Stromal cell of bone marrow (primary cell): Measurements from ENCODE around the gene ACAT2.
"Not testable (repeated sequence)": the region's sequence is repeated elsewhere in the genome, so short reads cannot be mapped to it uniquely, and the experiment has no call there.

Source experiments
- DNase-seq: peaks from one replicate; pipeline ENCODE4 v3.0.0-alpha.2; 2012; ENCODE audit warnings: low read depth

The ACAT2 gene

DNA sequence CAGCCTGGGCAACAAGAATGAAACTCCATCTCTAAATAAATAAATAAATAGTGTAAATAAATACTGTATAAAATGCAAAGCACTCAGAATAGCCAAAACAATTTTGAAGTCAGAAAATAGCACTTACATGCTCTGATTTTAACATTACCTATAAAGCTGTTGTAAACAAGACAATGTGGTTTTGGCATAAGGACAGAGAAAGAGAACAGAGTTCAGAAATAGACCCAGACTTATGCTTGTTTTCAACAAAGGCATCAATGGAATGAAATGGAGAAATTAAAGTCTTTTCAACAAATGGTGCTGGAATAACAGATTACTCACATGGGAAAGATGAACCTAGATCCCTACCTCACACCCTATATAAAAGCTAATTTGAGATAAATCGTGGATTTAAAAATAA lies 10.4 kb downstream of the ACAT2 start:
- DNase-seq = no peak

DNA sequence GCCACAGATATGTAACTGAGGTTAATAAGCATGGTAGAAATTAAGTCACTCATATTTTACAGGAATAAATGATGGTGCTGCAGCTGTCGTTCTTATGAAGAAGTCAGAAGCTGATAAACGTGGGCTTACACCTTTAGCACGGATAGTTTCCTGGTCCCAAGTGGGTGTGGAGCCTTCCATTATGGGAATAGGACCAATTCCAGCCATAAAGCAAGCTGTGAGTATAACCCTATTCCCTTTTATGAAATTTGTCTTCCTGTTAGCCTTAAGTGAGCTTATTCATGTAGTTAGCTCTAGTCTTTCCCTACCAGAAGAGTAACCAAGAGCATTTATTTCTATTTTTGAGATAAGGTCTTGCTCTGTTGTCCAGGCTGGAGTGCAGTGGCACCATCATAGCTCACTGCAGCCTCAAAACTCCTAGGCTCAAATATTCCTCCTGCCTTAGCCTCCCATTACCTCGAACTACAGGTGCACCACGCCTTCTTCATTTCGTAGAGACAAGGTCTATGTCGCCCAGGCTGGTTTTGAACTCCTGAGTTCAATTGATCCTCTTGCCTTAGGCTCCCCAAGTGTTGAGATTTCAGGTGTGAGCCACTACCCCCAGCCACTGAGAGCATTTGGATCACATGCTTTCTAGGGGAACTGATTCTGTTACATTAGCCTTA lies 15.5 kb downstream of the ACAT2 start:
- no peak for DNase-seq

DNA sequence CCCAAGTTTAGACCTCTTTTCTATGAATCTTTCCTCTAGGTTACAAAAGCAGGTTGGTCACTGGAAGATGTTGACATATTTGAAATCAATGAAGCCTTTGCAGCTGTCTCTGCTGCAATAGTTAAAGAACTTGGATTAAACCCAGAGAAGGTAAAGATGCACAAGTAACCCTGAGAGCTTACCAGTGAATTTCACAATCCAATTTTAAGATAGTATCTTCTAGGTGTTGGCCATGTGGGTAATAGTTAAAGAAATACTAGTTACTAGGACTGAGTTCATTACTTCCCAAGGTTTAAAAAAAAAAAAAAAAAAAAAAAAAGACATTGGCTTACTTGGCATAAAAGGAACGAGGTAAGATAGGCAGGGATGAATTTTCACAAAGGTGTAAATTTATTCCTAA lies 16.3 kb downstream of the ACAT2 start:
- no peak for DNase-seq

DNA sequence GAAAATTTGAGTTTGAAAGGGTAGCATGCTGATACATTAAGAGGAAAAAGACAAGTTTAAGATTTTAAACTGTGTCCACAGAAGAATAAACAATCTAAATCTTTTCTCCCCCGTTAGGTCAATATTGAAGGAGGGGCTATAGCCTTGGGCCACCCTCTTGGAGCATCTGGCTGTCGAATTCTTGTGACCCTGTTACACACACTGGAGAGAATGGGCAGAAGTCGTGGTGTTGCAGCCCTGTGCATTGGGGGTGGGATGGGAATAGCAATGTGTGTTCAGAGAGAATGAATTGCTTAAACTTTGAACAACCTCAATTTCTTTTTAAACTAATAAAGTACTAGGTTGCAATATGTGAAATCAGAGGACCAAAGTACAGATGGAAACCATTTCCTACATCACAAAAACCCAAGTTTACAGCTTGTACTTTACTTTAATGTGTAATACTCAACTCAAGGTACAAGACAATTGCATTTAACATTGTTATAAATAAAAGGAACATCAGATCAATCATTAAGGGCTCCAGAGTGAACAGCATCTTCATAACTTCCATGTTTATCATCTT lies 16.8 kb downstream of the ACAT2 start:
- DNase-seq = no peak

DNA sequence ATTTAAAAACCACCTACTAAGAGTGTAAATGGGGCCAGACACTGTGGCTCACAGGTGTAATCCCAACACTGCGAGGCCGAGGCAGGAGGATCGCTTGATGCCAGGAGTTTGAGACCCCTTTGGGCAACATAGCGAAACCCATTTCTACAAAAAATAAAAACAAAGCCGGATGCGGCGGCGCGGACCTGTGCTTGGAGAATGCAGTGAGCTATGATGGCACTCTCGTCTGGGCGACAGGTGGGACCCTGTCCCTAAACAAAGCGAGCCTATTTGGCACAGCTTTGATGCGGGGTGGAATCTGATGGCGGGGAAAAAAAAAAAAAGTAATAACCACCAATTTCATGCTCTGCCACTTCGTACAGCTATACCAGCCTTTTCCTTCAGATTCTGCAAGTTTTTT lies 26.4 kb downstream of the ACAT2 start:
- DNase-seq = no peak

DNA sequence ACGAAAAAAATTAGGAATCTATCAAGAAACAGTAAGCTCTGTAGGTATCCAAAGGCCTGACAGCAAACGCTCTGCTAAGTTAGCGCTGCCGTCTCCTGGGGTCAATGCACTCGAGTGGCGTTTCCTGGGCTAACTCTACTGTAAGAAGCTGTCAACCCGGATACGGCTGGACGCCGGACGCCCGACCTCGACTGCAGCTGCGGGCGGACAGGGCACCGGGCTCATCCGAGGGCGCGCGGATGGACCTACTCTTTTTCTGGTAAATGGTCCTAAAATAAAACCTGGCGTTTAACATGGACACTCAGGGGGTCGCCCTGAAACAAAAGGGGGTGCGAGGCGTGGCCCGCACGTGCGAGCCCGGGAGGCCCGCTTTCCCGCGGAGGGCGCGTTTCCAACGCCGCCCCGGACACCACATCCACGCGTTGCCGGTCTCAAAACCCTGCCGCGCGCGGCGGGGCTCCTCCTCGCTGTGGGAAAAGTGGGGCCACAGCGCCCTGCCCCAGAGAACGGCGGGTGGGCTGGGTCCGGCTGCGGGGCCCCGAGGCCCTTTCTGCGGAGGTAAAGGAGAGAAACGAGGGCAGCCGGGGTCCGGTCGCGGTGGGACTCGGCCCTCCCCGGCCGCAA lies 27.0 kb downstream of the ACAT2 start:
- peak; percentile 4 for DNase-seq

DNA sequence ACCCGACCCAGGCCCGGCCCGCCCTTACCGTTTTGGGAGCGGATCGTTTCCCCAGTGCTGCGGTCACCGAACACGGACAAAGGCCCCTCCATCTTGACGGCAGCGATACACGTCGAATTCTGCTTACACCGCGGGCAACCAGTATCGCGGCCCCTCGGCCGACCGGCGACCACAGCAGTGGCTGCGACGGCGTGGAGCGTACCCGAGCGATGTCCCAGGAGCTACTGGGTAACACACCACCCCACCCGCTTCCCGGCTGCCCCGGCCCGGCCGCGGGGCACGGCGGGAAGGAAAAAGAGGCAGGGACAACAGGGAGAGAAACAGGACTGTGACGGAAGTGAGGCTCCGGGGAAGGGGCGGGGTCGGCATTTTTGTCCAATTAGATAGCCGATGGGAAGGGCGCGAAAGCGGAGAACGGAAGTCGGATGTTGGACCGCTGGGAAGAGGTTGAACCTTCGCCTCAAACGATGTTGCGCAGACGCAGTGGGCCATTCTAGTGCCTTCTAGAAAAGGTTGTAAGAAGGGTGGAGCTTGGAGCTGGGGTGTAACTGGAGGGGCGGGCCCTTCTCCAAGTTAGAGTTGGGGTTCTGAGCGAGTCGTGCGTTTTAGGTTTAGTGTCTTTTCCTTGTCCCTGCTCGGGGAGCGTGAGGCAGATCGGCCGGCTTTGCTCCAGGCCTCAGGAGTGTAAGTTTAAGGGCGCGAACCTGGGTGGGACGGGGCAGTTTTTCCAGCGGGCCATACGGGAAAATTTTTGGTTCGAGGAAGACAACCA lies 27.7 kb downstream of the ACAT2 start, which contains the start of gene TCP1:
TCP1 (minus strand) TSS at position 226 of the 772 bp plus-strand sequence; CDS start at position 92, 134 bp downstream.
- peak; percentile 100 for DNase-seq

DNA sequence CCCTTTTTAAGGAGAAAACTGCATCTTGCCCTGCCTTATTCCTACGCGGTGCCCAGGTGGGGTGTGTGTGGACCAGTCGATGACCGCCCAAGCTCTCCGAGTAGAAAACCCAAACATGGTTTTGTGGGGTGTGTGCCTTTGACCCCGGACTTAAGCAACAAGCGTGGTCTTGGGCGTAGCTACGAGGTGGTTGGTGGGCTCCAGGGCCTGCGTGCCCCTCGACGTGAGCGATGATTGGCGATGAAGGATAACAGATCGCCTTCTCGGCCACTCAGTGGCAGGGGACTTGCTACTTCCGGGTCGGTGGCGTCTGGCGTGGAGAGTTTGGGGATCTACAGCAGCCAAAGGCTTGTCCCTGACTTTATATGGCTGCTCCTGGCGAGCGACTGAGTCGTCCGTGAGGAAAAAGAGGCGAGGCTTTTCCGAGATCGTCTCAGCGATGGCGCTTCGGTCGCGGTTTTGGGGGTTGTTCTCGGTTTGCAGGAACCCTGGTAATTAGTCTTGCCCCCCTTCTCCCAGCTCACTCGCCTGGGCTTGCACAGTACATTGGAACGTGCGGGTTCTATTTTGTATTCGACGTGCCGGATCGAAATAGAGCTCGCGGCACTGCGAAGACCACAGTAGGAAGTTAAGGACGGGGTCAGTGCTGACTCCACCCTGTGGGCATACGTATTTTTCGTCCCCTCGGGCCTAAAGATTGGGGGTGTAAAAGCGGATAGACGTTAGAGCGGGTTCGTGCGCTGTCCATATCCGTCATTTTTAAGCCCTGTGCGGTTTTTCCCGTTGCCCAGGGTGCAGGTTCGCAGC lies 28.5 kb downstream of the ACAT2 start, which contains the start of gene MRPL18:
MRPL18 (plus strand) TSS at position 319 of the 807 bp plus-strand sequence; CDS start at position 440, 121 bp downstream.
- DNase-seq = peak; percentile 97

DNA sequence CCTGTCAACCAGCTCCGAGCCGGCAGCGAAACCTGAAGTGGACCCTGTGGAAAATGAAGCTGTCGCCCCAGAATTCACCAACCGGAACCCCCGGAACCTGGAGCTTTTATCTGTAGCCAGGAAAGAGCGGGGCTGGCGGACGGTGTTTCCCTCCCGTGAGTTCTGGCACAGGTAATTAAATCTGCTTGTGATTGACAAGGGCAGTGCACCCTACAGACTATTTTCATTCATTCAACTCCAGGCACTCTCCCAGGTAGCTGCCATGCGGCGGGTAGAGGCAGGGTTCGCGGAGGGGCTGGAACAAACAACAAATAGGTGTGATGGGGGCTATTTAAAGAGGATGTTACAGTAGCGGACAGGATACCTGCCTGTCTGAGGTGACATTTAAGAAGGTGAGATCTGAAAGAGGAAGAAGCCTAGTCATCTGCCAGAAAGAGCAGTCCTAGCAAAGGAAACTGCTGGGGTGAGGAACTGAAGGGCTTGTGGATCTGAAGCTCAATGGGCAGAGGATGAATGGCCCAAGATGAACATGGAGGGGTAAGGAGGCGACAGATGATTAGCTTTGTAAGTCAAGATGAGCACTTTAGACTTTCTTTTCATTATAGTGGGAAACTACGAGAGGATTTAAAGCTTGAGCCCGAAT lies 29.2 kb downstream of the ACAT2 start:
- no peak for DNase-seq

DNA sequence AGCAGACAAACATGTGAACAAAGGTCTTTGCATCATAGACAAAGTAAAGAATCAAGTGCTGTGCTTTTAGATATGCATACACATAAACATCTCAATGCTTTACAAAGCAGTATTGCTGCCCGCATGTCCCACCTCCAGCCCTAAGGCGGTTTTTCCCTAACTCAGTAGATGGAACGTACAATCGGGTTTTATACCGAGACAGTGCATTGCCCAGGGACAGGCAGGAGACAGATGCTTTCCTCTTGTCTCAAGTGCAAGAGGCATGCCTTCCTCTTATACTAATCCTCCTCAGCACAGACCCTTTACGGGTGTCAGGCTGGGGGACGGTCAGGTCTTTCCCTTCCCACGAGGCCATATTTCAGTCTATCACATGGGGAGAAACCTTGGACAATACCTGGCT lies 33.1 kb downstream of the ACAT2 start:
- not testable (repeated sequence) for DNase-seq

DNA sequence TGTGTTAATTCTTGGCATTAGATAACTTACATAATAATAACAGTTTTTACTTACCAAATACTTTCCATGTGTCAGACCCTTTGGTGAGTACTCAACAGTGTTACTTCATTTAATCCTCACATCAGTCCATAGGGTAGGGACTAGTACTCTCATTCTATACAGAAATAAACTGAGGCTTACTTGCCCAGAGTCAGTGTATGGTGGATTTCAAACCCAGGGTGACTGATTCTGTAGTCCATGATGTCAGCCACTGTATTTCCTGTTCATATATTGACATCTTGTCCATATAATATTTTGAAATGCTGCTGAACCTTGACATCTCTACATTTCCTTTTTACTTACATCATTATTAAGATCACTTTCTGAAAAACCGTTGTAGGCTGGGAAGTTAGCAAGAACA lies 35.7 kb downstream of the ACAT2 start:
- no peak for DNase-seq

DNA sequence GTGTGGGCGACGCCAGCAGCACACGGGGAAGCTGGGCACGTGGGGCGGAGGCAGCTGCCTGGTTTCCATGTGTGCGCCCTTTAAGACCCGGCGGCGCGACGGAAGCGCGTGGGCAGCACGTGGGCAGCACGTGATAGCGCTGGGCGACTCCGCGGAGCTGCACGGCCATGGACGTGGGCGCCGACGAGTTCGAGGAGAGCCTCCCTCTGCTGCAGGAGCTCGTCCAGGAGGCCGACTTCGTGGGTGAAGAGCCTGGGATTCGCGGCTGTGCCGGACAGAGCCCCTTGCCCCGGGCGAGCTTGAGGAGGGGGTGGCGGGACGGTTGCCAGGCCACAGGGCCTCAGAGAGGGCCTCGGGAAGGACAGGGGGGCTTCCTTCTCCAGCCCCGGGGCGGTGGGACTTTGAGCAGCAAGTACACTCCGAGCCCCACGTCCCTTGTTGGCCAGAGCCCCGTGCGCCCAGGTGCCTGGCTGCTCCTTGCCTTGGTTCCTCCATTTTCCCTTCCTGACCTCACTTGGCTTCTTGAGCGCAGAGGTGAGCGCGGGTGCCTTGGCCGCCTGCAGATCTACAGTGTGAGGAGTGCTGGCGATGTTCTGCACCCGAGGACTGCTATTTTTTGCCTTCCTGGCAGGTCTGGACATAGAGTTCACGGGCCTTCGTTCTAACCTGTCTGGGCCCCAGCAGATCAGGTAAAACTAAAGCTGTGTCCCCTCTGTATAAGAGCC lies 38.5 kb downstream of the ACAT2 start, which contains the start of gene PNLDC1:
PNLDC1 (plus strand) TSS at position 136 of the 725 bp plus-strand sequence; CDS start at position 168, 32 bp downstream.
- DNase-seq = no peak

DNA sequence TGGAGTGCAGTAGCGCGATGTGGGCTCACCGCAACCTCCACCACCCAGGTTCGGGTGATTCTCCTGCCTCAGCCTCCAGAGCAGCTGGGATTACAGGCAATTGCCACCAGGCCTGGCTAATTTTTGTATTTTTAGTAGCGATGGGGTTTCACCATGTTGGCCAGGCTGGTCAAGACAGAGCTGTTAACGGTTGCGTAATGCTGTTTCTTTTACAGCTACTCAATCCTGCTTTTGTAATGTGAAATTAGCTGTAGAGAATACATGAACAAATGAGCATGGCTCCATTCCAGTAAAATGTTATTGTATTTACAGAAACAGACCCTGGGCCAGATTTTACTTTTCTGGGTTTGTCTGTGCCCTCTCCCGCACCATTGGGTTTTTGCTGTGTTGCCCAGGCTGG lies 40.1 kb downstream of the ACAT2 start:
- no peak for DNase-seq

DNA sequence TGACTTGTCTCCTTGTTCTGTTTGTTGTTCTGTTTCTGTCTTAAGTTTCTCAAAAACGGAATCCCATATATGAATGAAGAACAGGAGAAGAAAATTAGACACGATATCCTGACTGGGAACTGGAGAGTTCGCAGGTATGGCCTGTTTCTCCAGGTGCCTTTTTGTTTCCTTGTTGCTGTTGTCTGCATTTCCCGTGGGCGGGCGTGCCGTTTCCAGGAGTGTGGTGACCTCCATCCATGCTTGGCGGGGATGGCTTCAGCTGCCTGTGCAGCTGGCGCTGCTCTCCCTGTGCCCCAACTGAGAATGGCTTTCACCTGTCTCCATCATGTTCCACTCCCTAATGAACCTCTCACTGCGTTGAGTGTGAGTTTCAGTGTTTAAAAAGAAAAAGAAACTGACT lies 42.7 kb downstream of the ACAT2 start:
- no peak for DNase-seq

DNA sequence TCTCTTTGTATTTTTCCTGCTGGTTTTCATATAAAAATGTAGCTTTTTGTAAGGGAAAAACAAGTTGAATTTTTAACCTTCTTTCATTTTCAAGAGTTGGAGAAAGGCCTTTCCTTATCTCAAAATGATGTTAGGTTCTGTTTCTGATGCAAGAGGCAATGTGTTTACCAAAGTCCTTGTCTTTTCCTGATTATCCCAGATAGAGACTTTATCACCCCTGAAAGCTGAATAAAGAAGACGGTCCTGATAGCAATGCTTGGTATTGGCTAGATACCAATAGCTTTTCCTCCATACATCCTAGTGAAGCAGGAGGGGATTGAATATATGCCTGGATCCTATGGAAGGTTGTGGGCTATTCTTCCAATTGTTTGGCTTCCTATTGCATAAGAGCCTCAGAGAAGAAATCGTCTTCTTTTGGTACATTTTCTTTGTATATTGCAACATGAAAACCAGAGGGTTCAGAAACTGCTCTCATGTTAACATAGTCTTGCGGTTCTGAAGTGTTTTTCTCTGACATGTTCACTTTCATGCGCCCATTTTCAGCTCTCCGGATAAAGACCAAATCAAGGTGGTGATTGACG lies 43.7 kb downstream of the ACAT2 start:
- DNase-seq = no peak

DNA sequence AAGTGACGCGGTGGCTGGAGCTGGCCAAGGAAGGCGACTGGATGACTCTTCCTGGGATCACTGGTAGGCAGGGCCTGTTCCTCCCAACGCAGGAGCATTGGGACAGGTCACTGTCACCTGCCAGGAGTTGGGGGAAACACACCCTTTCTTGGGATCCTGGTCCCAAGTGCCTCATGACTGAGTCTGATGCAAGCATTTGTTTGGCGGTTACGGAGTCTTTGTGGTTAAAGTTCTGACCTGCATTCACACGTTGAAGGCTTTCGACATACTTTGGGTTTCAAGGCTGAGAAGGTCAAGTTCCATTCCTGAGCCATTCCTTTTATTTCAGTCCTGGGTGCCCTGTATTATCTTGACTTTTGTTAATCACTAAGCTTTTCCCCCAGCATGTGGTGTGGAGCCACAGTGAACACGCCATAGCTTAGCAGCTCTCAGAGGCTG lies 44.2 kb downstream of the ACAT2 start:
- no peak for DNase-seq

DNA sequence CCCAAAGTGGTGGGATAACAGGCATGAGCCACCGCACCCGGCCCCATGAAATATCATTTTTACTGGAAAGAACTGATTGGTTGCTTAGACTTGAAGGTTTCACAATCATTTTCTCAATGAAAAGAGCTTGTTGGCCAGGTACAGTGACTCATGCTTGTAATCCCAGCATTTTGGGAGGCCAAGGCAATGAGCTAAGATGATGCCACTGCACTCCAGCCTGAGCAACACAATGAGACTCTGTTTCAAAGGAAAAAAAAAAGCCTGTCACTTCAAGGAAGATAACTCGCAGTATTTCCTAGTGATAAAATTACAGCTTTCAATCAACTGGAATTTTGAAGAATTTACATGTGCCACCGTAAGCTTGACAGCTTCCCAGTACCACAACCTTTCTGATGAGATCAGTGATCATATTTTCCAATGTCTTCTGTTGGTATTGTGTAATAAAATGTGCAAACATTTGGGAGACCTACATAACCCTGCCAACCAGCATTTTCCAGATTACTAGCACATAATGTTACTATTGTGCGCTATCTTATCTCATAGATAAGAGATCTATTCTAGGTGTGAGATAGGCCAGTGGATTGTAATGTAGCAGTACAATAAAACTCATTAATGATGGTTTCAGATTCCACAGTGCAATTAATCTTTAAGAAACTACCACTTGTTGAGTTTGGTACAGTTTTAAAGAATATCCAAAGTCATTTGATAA lies 45.5 kb downstream of the ACAT2 start:
- no peak for DNase-seq

DNA sequence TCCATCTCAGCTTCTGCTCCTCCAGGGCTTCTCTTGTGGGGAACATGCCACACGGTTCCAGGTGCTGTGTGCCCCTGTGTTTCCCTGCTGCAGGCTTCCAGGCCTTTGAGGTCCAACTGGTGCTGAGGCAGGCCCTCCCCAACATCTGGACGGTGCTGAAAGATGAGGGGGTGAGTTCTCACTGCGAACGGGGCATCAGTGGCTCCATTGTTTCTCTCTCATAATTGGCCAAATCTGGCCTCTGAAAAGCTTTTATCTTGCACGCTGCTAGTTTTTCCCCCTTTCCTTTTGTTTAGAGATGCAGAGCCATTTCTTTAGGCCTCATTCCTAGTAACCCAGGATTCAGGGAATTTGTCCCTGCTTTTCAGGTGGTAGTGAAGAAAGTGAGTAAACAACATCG lies 46.8 kb downstream of the ACAT2 start:
- DNase-seq = no peak

DNA sequence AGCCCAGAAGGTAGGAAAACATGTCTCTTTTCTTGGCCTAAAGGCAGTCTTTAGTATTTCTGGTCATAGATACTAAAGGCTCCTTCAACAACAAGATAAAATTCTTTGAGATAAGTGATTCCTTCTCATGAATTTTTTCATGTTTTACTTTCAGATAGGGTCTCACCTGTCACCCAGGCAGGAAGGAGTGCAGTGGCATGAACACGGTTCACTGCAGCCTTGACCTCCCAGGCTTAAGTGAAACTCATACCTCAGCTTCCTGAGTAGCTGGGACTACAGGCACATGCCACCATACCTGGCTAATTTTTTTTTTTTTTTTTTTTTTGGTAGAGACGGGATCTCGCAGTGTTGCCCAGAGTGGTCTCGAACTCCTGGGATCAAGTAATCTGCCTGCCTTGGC lies 47.3 kb downstream of the ACAT2 start:
- DNase-seq = no peak
